Right renal pelvis (tissue), 4 donors: ENCODE data around the gene CDH5. TPM values are rescaled to one million over a fixed set of nuclear protein-coding genes. Genes with fewer than 3 reads are reported as not detected.

Experiments
- polyA plus RNA-seq, 4 donors: library from polyadenylated mRNA; unstranded; fragments of 120-200 nt; gene quantifications; one replicate each; pipeline ENCODE4 v1.2.1, GENCODE V29; 2013; ENCODE audit not compliant: insufficient read length in 4 of 4

The CDH5 gene
- polyA plus RNA-seq, 4 donors = 65.9 to 74.6 (median 67.1) TPM

Other genes starting within 250 kb of the CDH5 start
- gene BEAN1, start 60.6 kb downstream of the CDH5 start, polyA plus RNA-seq = 1 to 10 TPM; 1.1 to 1.9 (median 1.4) TPM
- gene TK2, start 183.4 kb downstream of the CDH5 start, polyA plus RNA-seq = 10 to 100 TPM; 31.8 to 46.7 (median 37.9) TPM
- gene CKLF, start 185.9 kb downstream of the CDH5 start, polyA plus RNA-seq = 10 to 100 TPM; 34.2 to 42.5 (median 35.8) TPM
- gene CMTM1, start 199.7 kb downstream of the CDH5 start, polyA plus RNA-seq = 1 to 10 TPM; 5.5 to 7.6 (median 6.0) TPM
- gene CMTM2, start 212.8 kb downstream of the CDH5 start, polyA plus RNA-seq = under 1 TPM in 3 of 4 donors, not detected in 1; 0.39 to 0.75 (median 0.45) TPM
- gene CMTM3, start 238.0 kb downstream of the CDH5 start, polyA plus RNA-seq = 10 to 100 TPM; 64.7 to 80.6 (median 69.9) TPM